NCI-H510A treated with DMSO at 0.1 percent for 48 hours (cell line): ENCODE measurements around the gene TTC23.

Source experiments
- DNase-seq: peaks from one replicate; lab custom pipeline; 2025; lab: John Stamatoyannopoulos, UW

Gene TTC23, protein sequence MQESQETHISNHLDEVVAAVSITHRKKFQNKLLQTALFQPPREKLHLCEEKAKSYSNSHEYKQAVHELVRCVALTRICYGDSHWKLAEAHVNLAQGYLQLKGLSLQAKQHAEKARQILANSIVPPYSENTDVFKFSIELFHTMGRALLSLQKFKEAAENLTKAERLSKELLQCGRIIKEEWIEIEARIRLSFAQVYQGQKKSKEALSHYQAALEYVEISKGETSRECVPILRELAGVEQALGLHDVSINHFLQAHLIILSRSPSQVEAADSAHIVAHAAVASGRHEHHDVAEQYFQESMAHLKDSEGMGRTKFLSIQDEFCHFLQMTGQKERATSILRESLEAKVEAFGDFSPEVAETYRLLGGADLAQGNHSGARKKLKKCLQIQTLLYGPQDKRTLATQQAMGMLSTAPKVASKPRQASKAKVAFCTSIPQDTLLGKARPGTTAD

DNA sequence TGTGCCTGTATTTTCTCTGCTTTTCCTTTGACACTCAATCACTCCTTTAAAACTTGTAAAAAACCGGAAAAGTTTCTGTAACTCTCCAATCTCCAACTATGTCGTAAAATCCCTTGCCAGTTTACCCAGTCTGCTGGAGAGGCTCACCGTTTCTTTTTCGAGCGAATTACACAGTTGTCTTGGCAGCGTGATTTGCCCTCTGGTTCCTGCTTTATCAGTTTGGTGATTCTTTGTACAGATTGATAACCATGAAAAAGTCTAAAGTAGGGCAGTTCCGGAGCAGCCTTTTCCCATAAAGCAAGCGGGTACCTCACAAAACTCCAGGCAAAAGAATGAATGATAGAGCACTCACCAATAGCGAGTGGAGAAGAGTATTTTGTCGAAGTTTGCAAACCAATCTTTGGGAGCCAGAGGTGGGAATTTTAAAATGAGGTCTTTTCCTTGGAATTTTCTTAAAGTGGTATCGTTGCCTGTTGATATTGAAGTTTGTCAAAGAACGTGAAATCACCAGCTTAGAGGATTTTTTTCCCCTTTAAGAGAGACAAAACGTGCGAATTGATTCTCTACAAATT, at the start of gene TTC23:
Gene TTC23, minus strand, starts transcription at position 312 of the 572 bp plus-strand sequence. CDS start 20,869 bp downstream, outside the sequence.
- DNase-seq, result no peak

- no peak for DNase-seq
Observed at GRCh38 chr15:99296386-99296785, 47.0 kb upstream of the TTC23 start.

- no peak for DNase-seq
Observed at GRCh38 chr15:99295840-99296239, 46.5 kb upstream of the TTC23 start.

DNA sequence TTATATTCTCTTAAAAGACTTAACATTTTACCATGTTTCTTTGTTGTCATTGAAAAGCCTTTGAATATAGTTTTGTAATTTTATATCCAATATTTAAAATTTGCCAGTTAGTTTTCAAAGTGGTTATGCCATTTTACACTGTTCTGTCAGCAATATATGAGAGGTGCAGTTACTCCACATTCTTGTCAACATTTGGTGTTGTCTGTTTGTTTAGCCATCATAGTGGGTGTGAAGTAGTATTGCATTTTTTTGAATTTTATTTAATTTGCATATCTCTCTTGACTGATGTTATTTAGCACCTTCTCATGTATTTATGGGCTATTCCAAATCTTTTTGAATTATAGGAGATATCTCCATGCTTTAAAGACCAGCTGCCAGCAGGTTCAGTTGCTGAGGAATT, 42.3 kb upstream of the TTC23 start:
- no peak for DNase-seq

- DNase-seq, result no peak
Observed at GRCh38 chr15:99283717-99284116, 34.3 kb upstream of the TTC23 start.

DNA sequence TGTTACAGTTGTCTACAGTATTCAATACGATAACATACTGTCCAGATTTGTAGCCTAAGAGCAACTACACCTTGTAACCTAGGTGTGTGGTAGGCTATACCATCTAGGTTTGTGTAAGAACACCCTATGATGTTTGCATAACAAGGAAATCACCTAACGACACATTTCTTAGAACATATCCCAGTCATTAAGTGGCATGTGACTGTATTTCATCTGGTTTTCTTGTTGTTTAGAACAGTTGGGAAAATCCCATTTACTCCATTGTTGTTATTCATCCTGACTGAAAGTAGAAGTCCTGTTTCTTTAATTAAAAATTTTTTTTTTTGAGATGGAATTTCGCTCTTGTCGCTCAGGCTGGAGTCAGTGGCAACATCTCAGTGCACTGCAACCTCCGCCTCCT, 33.2 kb upstream of the TTC23 start:
- DNase-seq, result no peak

DNA sequence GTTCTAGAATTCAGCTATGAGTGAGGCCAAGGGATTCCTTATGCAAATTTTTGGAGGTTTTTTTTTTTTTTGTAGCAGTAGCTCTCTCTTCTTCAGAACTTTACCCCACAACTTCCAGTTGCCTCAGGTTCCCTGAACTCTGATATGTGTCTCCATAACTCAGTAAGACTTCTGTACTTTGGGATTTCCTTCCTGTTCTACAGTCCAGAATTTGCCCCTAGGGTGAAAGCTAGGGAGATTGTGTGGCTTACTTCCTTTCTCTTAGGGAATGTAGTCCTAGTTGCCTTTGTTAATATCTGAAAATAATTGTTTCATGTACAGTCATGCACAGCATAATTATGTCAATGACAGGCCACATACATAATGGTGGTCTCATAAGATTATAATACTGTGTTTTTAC, 32.7 kb upstream of the TTC23 start:
- no peak for DNase-seq

- no peak for DNase-seq
Observed at GRCh38 chr15:99279827-99280226, 30.4 kb upstream of the TTC23 start.

GRCh38 chr15:99279290-99279689, 29.9 kb upstream of the TTC23 start:
- DNase-seq, result no peak

DNA sequence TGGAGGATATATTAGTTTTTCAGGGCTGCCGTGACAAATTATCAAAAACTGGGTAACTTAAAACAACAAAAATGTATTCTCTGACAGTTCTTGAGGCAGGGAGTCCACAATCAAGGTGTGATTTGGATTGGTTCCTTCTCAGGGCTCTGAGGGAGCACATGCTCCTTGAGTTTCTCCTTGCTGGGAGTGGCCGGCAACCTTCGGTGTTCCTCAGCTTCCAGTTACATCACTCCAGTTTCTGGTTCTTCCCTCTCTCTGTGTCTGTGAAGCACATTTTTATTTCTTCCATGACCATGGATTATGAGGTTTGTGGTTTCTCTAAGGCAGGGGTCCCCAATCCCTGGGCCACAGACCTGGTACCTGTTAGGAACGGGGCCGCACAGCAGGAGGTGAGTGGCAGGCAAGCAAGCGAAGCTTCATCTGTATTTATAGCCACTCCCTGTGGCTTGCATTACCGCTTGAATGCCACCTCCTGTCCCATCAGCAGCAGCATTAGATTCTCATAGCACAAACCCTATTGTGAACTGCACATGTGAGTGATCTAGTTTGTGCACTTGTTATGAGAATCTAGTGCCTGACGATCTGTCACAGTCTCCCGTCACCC, 26.2 kb upstream of the TTC23 start:
- no peak for DNase-seq

GRCh38 chr15:99275061-99275460, 25.7 kb upstream of the TTC23 start:
- DNase-seq, result no peak

GRCh38 chr15:99273801-99274200, 24.4 kb upstream of the TTC23 start:
- DNase-seq, result no peak

GRCh38 chr15:99268431-99268830, 19.1 kb upstream of the TTC23 start:
- no peak for DNase-seq

DNA sequence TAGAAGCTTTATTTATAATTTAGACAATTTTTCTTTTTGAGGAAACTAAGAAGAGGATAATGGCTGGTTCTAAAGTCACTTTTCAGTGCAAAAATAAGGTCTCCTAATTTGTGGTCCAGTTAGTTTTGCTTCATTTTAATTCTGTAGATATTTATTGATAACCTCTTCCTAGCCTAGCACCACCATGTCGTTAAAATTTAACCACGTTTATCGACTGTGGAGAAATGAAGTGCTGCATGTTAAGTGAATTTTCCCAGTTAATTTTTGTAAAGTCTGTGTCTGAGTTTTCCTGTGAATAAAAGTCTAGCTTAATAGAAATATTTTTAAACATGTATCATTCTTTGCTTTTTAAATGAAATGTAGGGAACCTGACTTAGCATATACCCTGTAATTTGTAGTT, 18.6 kb upstream of the TTC23 start:
- no peak for DNase-seq

- no peak for DNase-seq
Observed at GRCh38 chr15:99265541-99266070, 16.2 kb upstream of the TTC23 start.

DNA sequence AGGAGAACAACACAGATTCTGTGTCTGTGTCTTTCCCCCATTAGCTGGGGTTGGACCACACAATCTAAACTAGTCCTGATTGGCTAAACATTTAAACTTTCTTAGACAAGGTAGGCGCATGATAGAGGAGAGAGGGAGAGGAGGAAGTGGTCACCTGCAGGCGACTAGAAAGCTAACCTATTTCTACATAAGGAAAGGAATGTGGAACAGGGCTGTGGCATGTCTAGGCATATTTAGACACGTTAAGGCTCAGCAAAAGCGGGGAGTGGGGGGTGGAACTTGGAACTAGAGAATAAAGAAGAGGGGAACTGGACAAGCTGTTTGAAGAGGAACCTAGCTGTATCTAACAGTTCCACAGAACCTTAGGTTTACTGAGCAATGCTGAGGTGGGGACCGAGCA, 14.7 kb upstream of the TTC23 start:
- DNase-seq, result no peak

DNA sequence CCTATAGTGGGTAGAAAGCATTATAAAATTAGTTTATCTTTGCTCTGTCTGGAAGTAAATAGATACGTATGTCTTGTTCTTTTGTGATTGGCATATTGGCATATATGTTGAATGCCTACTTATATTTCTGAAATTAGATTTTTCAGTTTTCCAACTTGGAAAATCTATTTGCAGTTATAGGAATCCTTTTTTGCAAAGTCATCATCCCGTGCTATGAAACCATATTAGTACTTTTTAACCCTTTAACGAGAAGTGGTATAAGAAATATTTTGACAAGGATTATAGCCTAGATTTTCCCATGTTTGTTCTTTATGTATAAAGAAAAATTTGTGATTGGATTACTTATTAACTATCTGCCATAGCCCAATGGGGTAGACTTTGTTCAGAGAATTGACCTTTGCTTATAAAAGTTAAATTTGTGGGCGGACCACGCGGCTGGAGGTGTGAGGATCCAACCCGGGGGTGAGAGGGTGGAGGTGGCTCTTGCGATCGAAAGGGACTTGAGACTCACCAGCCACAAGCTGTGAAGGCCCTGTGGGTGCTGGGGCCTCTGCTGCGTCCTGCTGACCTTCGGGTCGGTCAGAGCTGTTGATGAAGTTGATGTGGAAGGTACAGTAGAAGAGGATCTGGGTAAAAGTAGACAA, 7.8 kb upstream of the TTC23 start:
- no peak for DNase-seq

DNA sequence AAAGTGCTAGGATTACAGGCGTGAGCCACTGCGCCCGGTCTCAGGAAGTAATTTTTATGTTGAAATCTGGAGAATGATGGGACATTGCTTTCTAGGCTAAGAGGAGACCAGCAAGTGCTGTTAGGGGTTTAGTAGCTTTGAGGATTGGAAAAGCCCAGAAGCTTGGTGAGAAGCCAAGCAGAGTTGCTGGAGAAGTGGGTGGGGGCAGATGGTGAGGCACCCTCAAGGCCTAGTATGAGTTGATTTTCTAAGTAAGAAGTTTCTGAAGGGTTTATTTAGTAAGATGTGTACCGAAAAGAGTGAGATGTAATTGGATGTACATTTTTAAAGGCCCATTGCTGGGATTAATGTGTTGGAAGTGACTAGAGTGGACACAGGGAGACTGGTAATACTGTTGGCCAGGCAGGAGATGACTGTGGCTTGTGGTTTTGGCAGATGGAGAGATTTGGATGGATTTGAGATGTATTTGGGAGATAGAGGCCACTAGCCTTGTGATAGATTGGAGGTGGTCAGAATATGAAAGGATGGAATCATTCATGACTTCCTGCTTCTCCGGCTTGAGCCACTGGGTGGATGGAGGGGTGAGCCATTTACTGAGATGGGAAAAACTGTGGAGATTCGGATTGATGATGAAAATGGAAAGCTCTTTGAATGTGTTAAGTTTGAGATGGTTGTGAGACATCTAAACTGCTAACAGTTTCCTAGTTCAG, 4.2 kb upstream of the TTC23 start:
- no peak for DNase-seq

- no peak for DNase-seq
Observed at GRCh38 chr15:99252326-99252725, 2.9 kb upstream of the TTC23 start.

GRCh38 chr15:99250857-99251841, 1.8 kb upstream of the TTC23 start, which contains the start of gene LRRC28:
Gene LRRC28, plus strand, starts transcription at chr15:99251481. Its CDS starts 4,477 bp downstream, at chr15:99255958.
- peak; percentile 89 for DNase-seq

- no peak for DNase-seq
Observed at GRCh38 chr15:99250494-99250856, 1.1 kb upstream of the TTC23 start.
